ENCODE data around the gene KLF7. TPM values are rescaled to one million over a fixed set of nuclear protein-coding genes. Genes with fewer than 3 reads are reported as not detected.

The KLF7 gene
- total and polyA plus RNA-seq, 4 donors = 1.9 to 11.5 (median 4.5) TPM

DNA sequence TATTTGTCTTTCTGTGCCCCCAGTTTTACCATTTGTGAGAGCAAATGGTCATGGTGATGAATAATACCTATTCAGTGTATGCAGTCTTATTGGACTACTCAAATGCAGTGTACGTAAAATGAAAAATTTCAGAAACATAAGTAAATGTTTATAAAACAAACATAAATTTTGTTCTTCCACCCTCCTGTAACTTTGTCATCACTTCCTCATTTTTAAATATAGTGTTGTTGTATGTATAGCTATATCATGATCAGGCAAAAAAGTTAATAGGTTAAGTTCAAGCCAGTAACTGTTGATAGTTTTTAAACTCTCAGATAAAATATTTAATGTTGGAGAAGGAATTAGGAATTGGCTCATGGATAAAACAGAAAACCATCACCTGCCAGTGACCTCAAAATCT is 93.2 kb downstream of the KLF7 start:
- TF ChIP-seq HNF4A (conservative IDR thresholded peaks at IDR 0.05) (no peak), NR2F2 (IDR thresholded peaks at IDR 0.05) (no peak), SP1 (IDR thresholded peaks at IDR 0.05) (no peak), FOXA2 (IDR thresholded peaks at IDR 0.05) (no peak), FOXA1 (IDR thresholded peaks at IDR 0.05) (no peak), ATF3 (IDR thresholded peaks at IDR 0.05) (no peak), HNF4G (IDR thresholded peaks at IDR 0.05) (no peak), TAF1 (conservative IDR thresholded peaks at IDR 0.05) (no peak), YY1 (IDR thresholded peaks at IDR 0.05) (no peak), GABPA (IDR thresholded peaks at IDR 0.05 in 1 of 2, conservative IDR thresholded peaks at IDR 0.05 in 1 of 2) (no peak), JUND (IDR thresholded peaks at IDR 0.05) (no peak), EGR1 (IDR thresholded peaks at IDR 0.05; ENCODE audit: low read depth in 2 of 2) (no peak)
- TF ChIP-seq, protein P1, sequence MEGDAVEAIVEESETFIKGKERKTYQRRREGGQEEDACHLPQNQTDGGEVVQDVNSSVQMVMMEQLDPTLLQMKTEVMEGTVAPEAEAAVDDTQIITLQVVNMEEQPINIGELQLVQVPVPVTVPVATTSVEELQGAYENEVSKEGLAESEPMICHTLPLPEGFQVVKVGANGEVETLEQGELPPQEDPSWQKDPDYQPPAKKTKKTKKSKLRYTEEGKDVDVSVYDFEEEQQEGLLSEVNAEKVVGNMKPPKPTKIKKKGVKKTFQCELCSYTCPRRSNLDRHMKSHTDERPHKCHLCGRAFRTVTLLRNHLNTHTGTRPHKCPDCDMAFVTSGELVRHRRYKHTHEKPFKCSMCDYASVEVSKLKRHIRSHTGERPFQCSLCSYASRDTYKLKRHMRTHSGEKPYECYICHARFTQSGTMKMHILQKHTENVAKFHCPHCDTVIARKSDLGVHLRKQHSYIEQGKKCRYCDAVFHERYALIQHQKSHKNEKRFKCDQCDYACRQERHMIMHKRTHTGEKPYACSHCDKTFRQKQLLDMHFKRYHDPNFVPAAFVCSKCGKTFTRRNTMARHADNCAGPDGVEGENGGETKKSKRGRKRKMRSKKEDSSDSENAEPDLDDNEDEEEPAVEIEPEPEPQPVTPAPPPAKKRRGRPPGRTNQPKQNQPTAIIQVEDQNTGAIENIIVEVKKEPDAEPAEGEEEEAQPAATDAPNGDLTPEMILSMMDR (IDR thresholded peaks at IDR 0.05; ENCODE audit: low read depth, low read length, missing input control) = no peak
- no peak for DNase-seq (ENCODE audit: low spot score)
- peaks cover 0 to 3% (median 0%) of the 10 kb centered on the region in 4 donors for H3K4me1 ChIP-seq (ENCODE audit: control insufficient read depth in 4 of 4, insufficient read depth in 4 of 4, low read length in 3 of 4)
- H3K27ac ChIP-seq (ENCODE audit: low read depth in 1 of 2, low read length in 2 of 2) = no peak overlapping the region
- no peaks in the 10 kb centered on the region for H3K27me3 ChIP-seq (ENCODE audit: control insufficient read depth in 4 of 4, insufficient read depth in 4 of 4, low read length in 3 of 4)
- H3K4me3 ChIP-seq (ENCODE audit: low read depth in 1 of 3, low read length in 3 of 3) = no peak overlapping the region
- no peaks in the 10 kb centered on the region for H3K9me3 ChIP-seq (ENCODE audit: control insufficient read depth in 4 of 4, low read length in 3 of 4)
- WGBS = 93% methylated on average over 1 of the region's 1 CpG
- no peak overlapping the region for H3K9ac ChIP-seq (ENCODE audit: low read depth in 1 of 2, low read length in 2 of 2)
- no peaks in the 10 kb centered on the region for H3K36me3 ChIP-seq (ENCODE audit: control insufficient read depth in 4 of 4, insufficient read depth in 3 of 4, low read depth in 1 of 4, low read length in 3 of 4)

GRCh38 chr2:207071820-207072219 is 93.9 kb downstream of the KLF7 start:
- H3K9me3 ChIP-seq (ENCODE audit: control insufficient read depth in 4 of 4, low read length in 3 of 4) = no peaks in the 10 kb centered on the region
- H3K36me3 ChIP-seq (ENCODE audit: control insufficient read depth in 4 of 4, insufficient read depth in 3 of 4, low read depth in 1 of 4, low read length in 3 of 4) = no peaks in the 10 kb centered on the region
- no peak overlapping the region for H3K9ac ChIP-seq (ENCODE audit: low read depth in 1 of 2, low read length in 2 of 2)
- 85% methylated on average over 4 of the region's 4 CpGs for WGBS
- H3K4me1 ChIP-seq (ENCODE audit: control insufficient read depth in 4 of 4, insufficient read depth in 4 of 4, low read length in 3 of 4) = peaks cover 0 to 3% (median 0%) of the 10 kb centered on the region in 4 donors
- no peak overlapping the region for H3K4me3 ChIP-seq (ENCODE audit: low read depth in 1 of 3, low read length in 3 of 3)
- no peaks in the 10 kb centered on the region for H3K27me3 ChIP-seq (ENCODE audit: control insufficient read depth in 4 of 4, insufficient read depth in 4 of 4, low read length in 3 of 4)
- no peak overlapping the region for H3K27ac ChIP-seq (ENCODE audit: low read depth in 1 of 2, low read length in 2 of 2)
- DNase-seq (ENCODE audit: low spot score) = no peak
- TF ChIP-seq, protein P2, sequence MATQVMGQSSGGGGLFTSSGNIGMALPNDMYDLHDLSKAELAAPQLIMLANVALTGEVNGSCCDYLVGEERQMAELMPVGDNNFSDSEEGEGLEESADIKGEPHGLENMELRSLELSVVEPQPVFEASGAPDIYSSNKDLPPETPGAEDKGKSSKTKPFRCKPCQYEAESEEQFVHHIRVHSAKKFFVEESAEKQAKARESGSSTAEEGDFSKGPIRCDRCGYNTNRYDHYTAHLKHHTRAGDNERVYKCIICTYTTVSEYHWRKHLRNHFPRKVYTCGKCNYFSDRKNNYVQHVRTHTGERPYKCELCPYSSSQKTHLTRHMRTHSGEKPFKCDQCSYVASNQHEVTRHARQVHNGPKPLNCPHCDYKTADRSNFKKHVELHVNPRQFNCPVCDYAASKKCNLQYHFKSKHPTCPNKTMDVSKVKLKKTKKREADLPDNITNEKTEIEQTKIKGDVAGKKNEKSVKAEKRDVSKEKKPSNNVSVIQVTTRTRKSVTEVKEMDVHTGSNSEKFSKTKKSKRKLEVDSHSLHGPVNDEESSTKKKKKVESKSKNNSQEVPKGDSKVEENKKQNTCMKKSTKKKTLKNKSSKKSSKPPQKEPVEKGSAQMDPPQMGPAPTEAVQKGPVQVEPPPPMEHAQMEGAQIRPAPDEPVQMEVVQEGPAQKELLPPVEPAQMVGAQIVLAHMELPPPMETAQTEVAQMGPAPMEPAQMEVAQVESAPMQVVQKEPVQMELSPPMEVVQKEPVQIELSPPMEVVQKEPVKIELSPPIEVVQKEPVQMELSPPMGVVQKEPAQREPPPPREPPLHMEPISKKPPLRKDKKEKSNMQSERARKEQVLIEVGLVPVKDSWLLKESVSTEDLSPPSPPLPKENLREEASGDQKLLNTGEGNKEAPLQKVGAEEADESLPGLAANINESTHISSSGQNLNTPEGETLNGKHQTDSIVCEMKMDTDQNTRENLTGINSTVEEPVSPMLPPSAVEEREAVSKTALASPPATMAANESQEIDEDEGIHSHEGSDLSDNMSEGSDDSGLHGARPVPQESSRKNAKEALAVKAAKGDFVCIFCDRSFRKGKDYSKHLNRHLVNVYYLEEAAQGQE (IDR thresholded peaks at IDR 0.05) = no peak

- Histone ChIP-seq H3K4me3 (ENCODE audit: low read depth in 1 of 3, low read length in 3 of 3) (no peak overlapping the region), H3K36me3 (ENCODE audit: control insufficient read depth in 4 of 4, insufficient read depth in 3 of 4, low read depth in 1 of 4, low read length in 3 of 4) (no peaks in the 10 kb centered on the region), H3K4me1 (ENCODE audit: control insufficient read depth in 4 of 4, insufficient read depth in 4 of 4, low read length in 3 of 4) (no peaks in the 10 kb centered on the region), H3K9me3 (ENCODE audit: control insufficient read depth in 4 of 4, low read length in 3 of 4) (no peaks in the 10 kb centered on the region), H3K9ac (ENCODE audit: low read depth in 1 of 2, low read length in 2 of 2) (no peak overlapping the region), H3K27me3 (ENCODE audit: control insufficient read depth in 4 of 4, insufficient read depth in 4 of 4, low read length in 3 of 4) (no peaks in the 10 kb centered on the region), H3K27ac (ENCODE audit: low read depth in 1 of 2, low read length in 2 of 2) (peak overlapping the region in 1 of 2 donors; percentile 47)
- 62% methylated on average over 5 of the region's 5 CpGs for WGBS
- no peak for DNase-seq (ENCODE audit: low spot score)
- TF ChIP-seq TAF1 (conservative IDR thresholded peaks at IDR 0.05) (no peak), NR2F2 (IDR thresholded peaks at IDR 0.05) (peak; percentile 99), RXRA (IDR thresholded peaks at IDR 0.05) (peak in 1 of 2 donors; percentile 46), GABPA (IDR thresholded peaks at IDR 0.05 in 1 of 2, conservative IDR thresholded peaks at IDR 0.05 in 1 of 2) (no peak), YY1 (IDR thresholded peaks at IDR 0.05) (no peak), FOXA2 (IDR thresholded peaks at IDR 0.05) (no peak), MAX (IDR thresholded peaks at IDR 0.05) (peak; percentile 37), JUND (IDR thresholded peaks at IDR 0.05) (no peak), EGR1 (IDR thresholded peaks at IDR 0.05; ENCODE audit: low read depth in 2 of 2) (peak in 1 of 2 donors; percentile 13), SP1 (IDR thresholded peaks at IDR 0.05) (peak; percentile 52), RAD21 (IDR thresholded peaks at IDR 0.05) (peak; percentile 35 to 42)
- TF ChIP-seq, protein P1 (IDR thresholded peaks at IDR 0.05; ENCODE audit: low read depth, low read length, missing input control) = no peak
Observed at GRCh38 chr2:207067473-207067872, 98.3 kb downstream of the KLF7 start.

Data from liver (tissue), 9 donors.